ENCODE measurements around the gene ATP1A3.
"Not testable (repeated sequence)": the region's sequence is repeated elsewhere in the genome, so short reads cannot be mapped to it uniquely, and the experiment has no call there.

The ATP1A3 gene

GRCh38 chr19:41993612-41994483 is at the start of gene ATP1A3:
Gene ATP1A3, minus strand, starts transcription at chr19:41994230. Its CDS starts 154 bp downstream, at chr19:41994076.
- FAIRE-seq = no peak

GRCh38 chr19:42042455-42043170 is 48.6 kb upstream of the ATP1A3 start:
- no peak for FAIRE-seq

GRCh38 chr19:42040491-42040890 is 46.5 kb upstream of the ATP1A3 start:
- FAIRE-seq = not testable (repeated sequence)

- no peak for FAIRE-seq
These were observed 46.0 kb upstream of the ATP1A3 start for GRCh38 chr19:42040031-42040430.

GRCh38 chr19:42038666-42039065 is 44.6 kb upstream of the ATP1A3 start:
- FAIRE-seq = no peak

- no peak for FAIRE-seq
These were observed 43.6 kb upstream of the ATP1A3 start for GRCh38 chr19:42037649-42038048.

GRCh38 chr19:42034640-42035391 is 40.8 kb upstream of the ATP1A3 start:
- FAIRE-seq = peak; percentile 77

- FAIRE-seq = no peak
These were observed 39.4 kb upstream of the ATP1A3 start for GRCh38 chr19:42033413-42033812.

- FAIRE-seq = no peak
These were observed 38.4 kb upstream of the ATP1A3 start for GRCh38 chr19:42032431-42032830.

- no peak for FAIRE-seq
These were observed 36.8 kb upstream of the ATP1A3 start for GRCh38 chr19:42030645-42031440.

GRCh38 chr19:42028304-42029216 is 34.5 kb upstream of the ATP1A3 start:
- FAIRE-seq = no peak

- no peak for FAIRE-seq
These were observed 30.6 kb upstream of the ATP1A3 start for GRCh38 chr19:42024622-42025111.

GRCh38 chr19:42023943-42024260 is 29.9 kb upstream of the ATP1A3 start:
- FAIRE-seq = no peak

- FAIRE-seq = no peak
These were observed 29.3 kb upstream of the ATP1A3 start for GRCh38 chr19:42023121-42023942.

GRCh38 chr19:42022616-42023015 is 28.6 kb upstream of the ATP1A3 start:
- FAIRE-seq = no peak

GRCh38 chr19:42021185-42021584 is 27.2 kb upstream of the ATP1A3 start:
- FAIRE-seq = no peak

- no peak for FAIRE-seq
These were observed 24.6 kb upstream of the ATP1A3 start for GRCh38 chr19:42018503-42019193.

- FAIRE-seq = no peak
These were observed 23.0 kb upstream of the ATP1A3 start for GRCh38 chr19:42017040-42017439.

GRCh38 chr19:42012747-42013146 is 18.7 kb upstream of the ATP1A3 start:
- FAIRE-seq = not testable (repeated sequence)

Measured in G401.6 (cell line).